SW 1271 (cell line): ENCODE data around the gene TRIP10.
A peak's percentile ranks its signal among the peaks of the same experiment; 100 is the strongest.
"Not testable (repeated sequence)": the region's sequence is repeated elsewhere in the genome, so short reads cannot be mapped to it uniquely, and the experiment has no call there.

Experiments used
- DNase-seq, 2 experiments: peaks; one replicate each; lab custom pipeline; 2025; lab: John Stamatoyannopoulos, UW

Gene TRIP10

GRCh38 chr19:6740589-6741343 is 1.3 kb downstream of the TRIP10 start:
- peak in 1 of 2 experiments; percentile 60 for DNase-seq

GRCh38 chr19:6743066-6743465 is 3.6 kb downstream of the TRIP10 start:
- no peak for DNase-seq

GRCh38 chr19:6743714-6744380 is 4.4 kb downstream of the TRIP10 start:
- DNase-seq, result no peak

- DNase-seq, result peak; percentile 75 to 85
Measured at GRCh38 chr19:6744381-6745301, 5.2 kb downstream of the TRIP10 start.

GRCh38 chr19:6745965-6746364 is 6.5 kb downstream of the TRIP10 start:
- no peak for DNase-seq

GRCh38 chr19:6748543-6748942 is 9.1 kb downstream of the TRIP10 start:
- DNase-seq, result not testable (repeated sequence)

GRCh38 chr19:6750062-6750461 is 10.6 kb downstream of the TRIP10 start:
- DNase-seq, result no peak

GRCh38 chr19:6751189-6751588 is 11.7 kb downstream of the TRIP10 start:
- no peak for DNase-seq

GRCh38 chr19:6752256-6753177 is 13.0 kb downstream of the TRIP10 start:
- no peak for DNase-seq

- peak in 1 of 2 experiments; percentile 36 for DNase-seq
Measured at GRCh38 chr19:6753178-6754031, 13.9 kb downstream of the TRIP10 start.

- DNase-seq, result no peak
Measured at GRCh38 chr19:6754136-6754535, 14.7 kb downstream of the TRIP10 start.

- DNase-seq, result no peak
Measured at GRCh38 chr19:6754653-6755463, 15.4 kb downstream of the TRIP10 start.

- no peak for DNase-seq
Measured at GRCh38 chr19:6760606-6761005, 21.1 kb downstream of the TRIP10 start.

GRCh38 chr19:6761053-6761676 is 21.7 kb downstream of the TRIP10 start:
- DNase-seq, result peak in 1 of 2 experiments; percentile 40

- DNase-seq, result not testable (repeated sequence)
Measured at GRCh38 chr19:6762253-6762797, 22.8 kb downstream of the TRIP10 start.

GRCh38 chr19:6765738-6766356 is 26.4 kb downstream of the TRIP10 start:
- DNase-seq, result no peak

- DNase-seq, result no peak
Measured at GRCh38 chr19:6766357-6767080, 27.0 kb downstream of the TRIP10 start.

- DNase-seq, result no peak
Measured at GRCh38 chr19:6767081-6767356, 27.5 kb downstream of the TRIP10 start.
